GM23248 (cell line): ENCODE results near the gene TMEM26. TPM values are rescaled to one million over a fixed set of nuclear protein-coding genes. Genes with fewer than 3 reads are reported as not detected.

Source experiments
- DNase-seq: peaks from one replicate; pipeline ENCODE4 v3.0.0-alpha.2; 2015
- H2AFZ ChIP-seq: fragments of 200-600 bp; sonication (generic); 2 replicates; pipeline ENCODE4 v1.6.1; 2016; ENCODE audit warnings: antibody characterized with exemption
- H3F3A ChIP-seq: fragments of 200-600 bp; sonication (generic); 2 replicates; pipeline ENCODE4 v1.6.1; 2016; ENCODE audit warnings: mild to moderate bottlenecking, antibody characterized with exemption, mixed run types; ENCODE audit not compliant: insufficient read depth
- H3K27ac ChIP-seq: fragments of 200-600 bp; sonication (generic); 2 replicates; pipeline ENCODE4 v1.5.1; 2016; ENCODE audit warnings: mild to moderate bottlenecking
- H3K27me3 ChIP-seq: fragments of 200-600 bp; sonication (generic); replicated peaks from 2 replicates; pipeline ENCODE4 v1.6.1; 2016; ENCODE audit warnings: mild to moderate bottlenecking; ENCODE audit not compliant: insufficient read depth
- H3K36me3 ChIP-seq: fragments of 200-600 bp; sonication (generic); 2 replicates; pipeline ENCODE4 v1.6.1; 2016; ENCODE audit warnings: low read depth, mild to moderate bottlenecking
- H3K4me1 ChIP-seq: fragments of 200-600 bp; sonication (generic); 2 replicates; pipeline ENCODE4 v1.6.1; 2016; ENCODE audit warnings: mild to moderate bottlenecking; ENCODE audit not compliant: insufficient read depth
- H3K4me2 ChIP-seq: fragments of 200-600 bp; sonication (generic); one replicate; pipeline ENCODE4 v1.6.1; 2016; ENCODE audit warnings: mild to moderate bottlenecking; ENCODE audit not compliant: unreplicated experiment
- H3K4me3 ChIP-seq: fragments of 200-600 bp; sonication (generic); 2 replicates; pipeline ENCODE4 v1.5.1; 2016; ENCODE audit warnings: mild to moderate bottlenecking
- H3K79me2 ChIP-seq: fragments of 200-600 bp; sonication (generic); 2 replicates; pipeline ENCODE4 v1.6.1; 2016; ENCODE audit warnings: mild to moderate bottlenecking; ENCODE audit not compliant: insufficient read depth
- H3K9ac ChIP-seq: fragments of 200-600 bp; sonication (generic); 2 replicates; pipeline ENCODE4 v1.6.1; 2016; ENCODE audit warnings: mild to moderate bottlenecking
- H3K9me2 ChIP-seq: fragments of 200-600 bp; sonication (generic); 2 replicates; pipeline ENCODE4 v1.6.1; 2016; ENCODE audit warnings: mixed run types, mild to moderate bottlenecking, moderate library complexity; ENCODE audit not compliant: insufficient read depth
- H3K9me3 ChIP-seq: fragments of 200-600 bp; sonication (generic); one replicate; pipeline ENCODE4 v1.6.1; 2017; ENCODE audit warnings: low read depth
- H4K20me1 ChIP-seq: fragments of 200-600 bp; sonication (generic); 2 replicates; pipeline ENCODE4 v1.6.0; 2016; ENCODE audit not compliant: insufficient read depth
- EZH2 ChIP-seq: fragments of 200-600 bp; sonication (generic); IDR thresholded peaks from 2 replicates; pipeline ENCODE4 v1.6.1; 2018; ENCODE audit warnings: antibody characterized with exemption, mild to moderate bottlenecking; ENCODE audit not compliant: insufficient read depth, poor library complexity, severe bottlenecking
- EZH2phosphoT487 ChIP-seq: fragments of 200-600 bp; sonication (generic); IDR thresholded peaks from 2 replicates; pipeline ENCODE4 v1.6.1; 2018; ENCODE audit warnings: antibody characterized with exemption, moderate library complexity, mild to moderate bottlenecking, low read depth; ENCODE audit not compliant: insufficient read depth
- WGBS, 2 experiments: methylation state at CpG; one replicate each; pipeline ENCODE4 v1.1.6; 2015 to 2017; ENCODE audit warnings: low lambda C conversion rate in 2 of 2, low coverage in 1 of 2; ENCODE audit errors: missing lambda C conversion rate in 2 of 2; 5-methylcytosine and 5-hydroxymethylcytosine counted together
- in situ Hi-C: fragments of 300-500 bp; cut with MboI; formaldehyde crosslinking; loops from 2 replicates; pipeline ENCODE4 v1.15.0; 2020
- polyA plus RNA-seq: library from polyadenylated mRNA; unstranded; fragments of >200 nt; fragmentation: Nextera tagmentation; extraction: Ambion mirVana; gene quantifications from 2 replicates; pipeline ENCODE4 v1.2.1, GENCODE V29; 2016
- total RNA-seq: library from RNA; depleted of rRNA; stranded (reverse); fragments of >200 nt; shearing (Covaris generic); gene quantifications from 2 replicates; pipeline ENCODE4 v1.2.3, GENCODE V29; 2014

TMEM26 gene
- total and polyA plus RNA-seq, 2 experiments from 2014 or later: 0.04 TPM; not detected in 1

DNA sequence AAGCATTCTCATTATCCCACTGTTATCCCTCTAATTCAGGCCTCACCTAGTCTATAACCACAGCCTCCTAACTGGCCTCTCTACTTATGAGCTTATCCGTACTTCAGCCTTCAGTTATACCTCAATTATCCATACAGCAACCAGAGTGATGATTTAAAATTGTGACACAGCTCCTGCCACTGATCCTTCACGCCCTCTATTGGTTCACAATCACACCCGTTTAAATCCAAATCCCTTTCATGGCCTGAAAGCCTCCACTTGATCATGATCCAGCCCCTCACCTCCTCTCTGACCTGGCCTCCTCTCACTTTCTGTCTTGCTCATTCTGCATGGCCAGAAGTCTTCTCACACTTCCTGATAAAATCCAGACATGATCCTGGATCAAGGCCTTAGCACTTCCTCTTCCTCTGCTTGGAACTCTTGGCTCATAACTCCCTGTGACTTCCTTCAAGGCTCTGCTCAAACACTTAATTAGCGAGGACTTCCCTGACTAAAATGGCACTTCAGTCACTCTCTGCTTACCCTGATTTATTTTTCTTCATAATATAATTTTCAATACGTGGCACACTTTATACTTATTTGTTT is 19.0 kb upstream of the TMEM26 start:
- 68 to 74% methylated on average over 5 of the region's 5 CpGs for WGBS, 2 experiments
- H3K9me3 ChIP-seq: no peaks in the 10 kb centered on the region
- no peaks in the 10 kb centered on the region for H3K79me2 ChIP-seq
- H3K4me2 ChIP-seq: no peak overlapping the region
- in situ Hi-C loops: no loop called here
- H3K27me3 ChIP-seq: no peaks in the 10 kb centered on the region
- no peak for DNase-seq
- no peak overlapping the region for H3K4me3 ChIP-seq
- H2AFZ ChIP-seq: no peak overlapping the region
- H3K36me3 ChIP-seq: no peaks in the 10 kb centered on the region
- no peak overlapping the region for H3K27ac ChIP-seq
- H3K9ac ChIP-seq: no peak overlapping the region
- TF ChIP-seq EZH2 (no peak), EZH2phosphoT487 (no peak)
- H3K4me1 ChIP-seq: peaks cover 10% of the 10 kb centered on the region
- H3K9me2 ChIP-seq: no peaks in the 10 kb centered on the region
- no peaks in the 10 kb centered on the region for H4K20me1 ChIP-seq
- no peaks in the 10 kb centered on the region for H3F3A ChIP-seq

DNA sequence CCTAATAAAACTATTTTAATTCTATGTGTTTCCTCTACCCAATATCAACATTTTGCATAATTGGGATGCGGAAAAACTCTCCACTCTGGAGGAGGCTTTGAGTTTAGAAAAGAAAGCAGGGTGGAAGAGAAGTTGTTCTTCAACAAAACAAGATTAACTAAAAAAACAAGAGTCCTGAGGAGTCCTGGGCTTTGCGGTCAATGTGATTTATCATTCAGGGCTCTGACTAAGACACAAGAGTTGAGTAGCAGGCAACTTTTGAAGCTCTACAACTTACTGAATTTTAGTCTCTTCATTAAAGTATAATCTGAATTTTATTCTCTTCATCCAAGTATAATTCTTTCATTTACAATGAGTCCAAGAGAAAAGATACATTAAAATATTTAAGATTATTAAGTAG is 18.3 kb upstream of the TMEM26 start:
- H3K4me3 ChIP-seq: no peak overlapping the region
- H3K9ac ChIP-seq: no peak overlapping the region
- WGBS, 2 experiments: 93 to 98% methylated on average over 2 of the region's 2 CpGs
- H3K79me2 ChIP-seq: no peaks in the 10 kb centered on the region
- TF ChIP-seq EZH2phosphoT487 (no peak), EZH2 (no peak)
- no peak for DNase-seq
- H3K27ac ChIP-seq: no peak overlapping the region
- no peaks in the 10 kb centered on the region for H3K9me2 ChIP-seq
- H3K9me3 ChIP-seq: no peaks in the 10 kb centered on the region
- no peaks in the 10 kb centered on the region for H3F3A ChIP-seq
- no peak overlapping the region for H3K4me2 ChIP-seq
- H3K4me1 ChIP-seq: peaks cover 10% of the 10 kb centered on the region
- in situ Hi-C loops: no loop called here
- no peaks in the 10 kb centered on the region for H3K36me3 ChIP-seq
- H3K27me3 ChIP-seq: no peaks in the 10 kb centered on the region
- no peak overlapping the region for H2AFZ ChIP-seq
- no peaks in the 10 kb centered on the region for H4K20me1 ChIP-seq

DNA sequence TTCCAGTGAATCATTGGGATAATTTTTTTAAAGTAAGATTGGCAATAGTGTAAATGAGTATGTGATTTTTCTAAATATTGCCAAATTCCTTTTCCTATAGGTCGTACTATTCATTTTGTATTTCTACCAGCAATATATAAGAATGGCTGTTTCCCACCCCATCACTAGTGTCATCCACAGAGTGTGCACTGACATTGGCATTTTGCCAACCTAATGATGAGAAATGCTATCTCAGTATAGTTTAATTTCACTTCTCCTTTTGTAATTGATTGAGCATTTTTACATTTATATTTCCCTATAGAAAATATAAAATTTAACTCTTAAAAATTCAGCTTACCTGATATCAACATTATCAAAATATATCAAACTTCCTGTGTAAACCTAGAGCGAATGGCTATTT is 17.6 kb upstream of the TMEM26 start:
- Histone ChIP-seq H3K36me3 (no peaks in the 10 kb centered on the region), H3F3A (peaks cover 6% of the 10 kb centered on the region; the same call in 1 of the 2 replicates), H3K4me3 (no peak overlapping the region), H3K4me2 (no peak overlapping the region), H3K9ac (no peak overlapping the region), H3K79me2 (no peaks in the 10 kb centered on the region), H3K9me3 (no peaks in the 10 kb centered on the region), H3K27ac (no peak overlapping the region), H3K9me2 (no peaks in the 10 kb centered on the region), H2AFZ (no peak overlapping the region), H4K20me1 (no peaks in the 10 kb centered on the region), H3K4me1 (peaks cover 14% of the 10 kb centered on the region), H3K27me3 (no peaks in the 10 kb centered on the region)
- TF ChIP-seq EZH2phosphoT487: no peak
- TF ChIP-seq EZH2: no peak
- DNase-seq: no peak
- in situ Hi-C loops: no loop called here
- 85 to 88% methylated on average over 2 of the region's 2 CpGs for WGBS, 2 experiments

DNA sequence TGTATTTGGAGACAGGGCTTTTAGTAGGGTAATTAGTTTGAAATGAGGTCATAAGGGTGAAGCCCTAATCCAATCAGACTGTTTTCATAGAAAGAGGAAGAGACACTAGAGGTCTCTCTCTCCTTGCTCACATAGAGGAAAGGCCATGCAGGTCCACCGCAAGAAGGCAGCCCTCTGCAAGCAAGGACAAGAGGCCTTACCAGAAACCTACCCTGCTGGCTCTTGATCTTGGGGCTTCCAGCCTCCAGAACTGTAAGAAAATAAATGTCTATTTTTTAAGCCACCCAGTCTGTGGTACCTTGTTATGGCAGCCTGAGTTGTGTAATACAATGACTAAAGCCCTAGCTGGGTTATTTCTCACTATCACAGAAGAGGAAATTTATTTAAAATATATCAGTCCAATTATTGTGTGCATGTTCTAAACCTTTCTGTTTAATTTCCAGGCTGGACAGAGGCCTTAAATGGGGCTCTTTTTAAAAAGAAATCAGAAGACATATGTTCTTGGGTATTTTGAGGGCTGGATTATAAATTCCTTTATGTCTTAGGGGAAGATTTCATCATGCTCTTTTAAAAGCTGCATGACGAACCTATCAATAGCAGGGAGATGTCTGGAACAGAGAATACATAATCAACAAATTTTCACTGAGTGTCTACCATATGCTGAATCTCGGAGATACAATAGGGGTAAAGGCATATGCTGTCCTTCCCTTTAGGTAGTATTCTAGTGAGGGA is 12.9 kb upstream of the TMEM26 start:
- H4K20me1 ChIP-seq: no peaks in the 10 kb centered on the region
- no peaks in the 10 kb centered on the region for H3K27me3 ChIP-seq
- no peaks in the 10 kb centered on the region for H3K9me3 ChIP-seq
- peaks cover 37% of the 10 kb centered on the region for H3K4me1 ChIP-seq
- H2AFZ ChIP-seq: no peak overlapping the region
- H3K4me3 ChIP-seq: no peak overlapping the region
- no peaks in the 10 kb centered on the region for H3K36me3 ChIP-seq
- H3K9me2 ChIP-seq: no peaks in the 10 kb centered on the region
- TF ChIP-seq EZH2 (no peak), EZH2phosphoT487 (no peak)
- in situ Hi-C loops: no loop called here
- 87 to 92% methylated on average over 3 of the region's 3 CpGs for WGBS, 2 experiments
- H3K4me2 ChIP-seq: no peak overlapping the region
- DNase-seq: peak; percentile 62
- no peak overlapping the region for H3K27ac ChIP-seq
- no peaks in the 10 kb centered on the region for H3K79me2 ChIP-seq
- H3K9ac ChIP-seq: no peak overlapping the region
- peaks cover 38% of the 10 kb centered on the region for H3F3A ChIP-seq

DNA sequence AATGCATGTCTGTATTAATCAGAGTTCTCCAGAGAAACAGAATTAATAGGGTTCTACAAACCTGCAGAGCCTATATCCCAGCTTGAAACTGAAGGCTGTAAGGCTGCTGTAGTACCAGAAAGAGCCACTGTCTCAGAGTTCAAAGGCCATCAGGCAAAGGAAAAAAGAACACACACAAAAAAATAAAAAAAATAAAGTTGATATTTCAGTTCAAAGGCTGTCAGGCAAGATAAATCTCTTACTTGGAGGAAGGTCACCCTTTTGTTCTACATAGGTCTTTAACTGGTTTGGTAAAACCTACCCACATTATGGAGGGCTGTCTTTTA is 12.0 kb upstream of the TMEM26 start:
- Histone ChIP-seq H3K4me1 (peaks cover 37% of the 10 kb centered on the region), H2AFZ (no peak overlapping the region), H4K20me1 (no peaks in the 10 kb centered on the region), H3K27ac (peak overlapping the region; percentile 75), H3K79me2 (no peaks in the 10 kb centered on the region), H3F3A (peaks cover 38% of the 10 kb centered on the region), H3K9me3 (no peaks in the 10 kb centered on the region), H3K4me3 (no peak overlapping the region), H3K4me2 (peak overlapping the region; percentile 56), H3K36me3 (no peaks in the 10 kb centered on the region), H3K9ac (no peak overlapping the region), H3K9me2 (no peaks in the 10 kb centered on the region), H3K27me3 (no peaks in the 10 kb centered on the region)
- in situ Hi-C loops: no loop called here
- no peak for DNase-seq
- no peak for TF ChIP-seq EZH2
- TF ChIP-seq EZH2phosphoT487: no peak
